ENCODE measurements around the gene UBR2. TPM values are rescaled to one million over a fixed set of nuclear protein-coding genes. Genes with fewer than 3 reads are reported as not detected.

UBR2 gene
- total RNA-seq, 2 experiments from 2014 or later: 27.4 to 27.7 TPM

- no peaks in the 10 kb centered on the region for H3K27me3 ChIP-seq (ENCODE audit: control insufficient read depth in 1 of 2, insufficient read depth in 2 of 2, low read length in 2 of 2)
- no peaks in the 10 kb centered on the region for H3K36me3 ChIP-seq (ENCODE audit: insufficient read depth, low read length)
- no peak for TF ChIP-seq CTCF (IDR thresholded peaks at IDR 0.05)
- Mint-ChIP-seq H3K27me3 (no peaks in the 10 kb centered on the region), H3K36me3 (ENCODE audit: low read depth) (no peaks in the 10 kb centered on the region), H3K27ac (no peak overlapping the region), H3K4me1 (ENCODE audit: low read depth) (no peaks in the 10 kb centered on the region), H3K4me3 (no peak overlapping the region), H3K9me3 (no peaks in the 10 kb centered on the region)
- no peak for DNase-seq
- no peaks in the 10 kb centered on the region for H3K4me1 ChIP-seq (ENCODE audit: insufficient read depth, low read length)
- no peak overlapping the region for H3K27ac ChIP-seq (ENCODE audit: low read depth in 1 of 2, low read length in 2 of 2)
- CTCF ChIA-PET: no interaction called here
- no peak for ATAC-seq (ENCODE audit: poor library complexity)
- POLR2A ChIA-PET: no interaction called here
- peaks cover 0 to 9% of the 10 kb centered on the region in 2 experiments for H3K9me3 ChIP-seq (ENCODE audit: control insufficient read depth in 1 of 2, insufficient read depth in 1 of 2, low read length in 2 of 2)
- intact Hi-C loops (cut with DNase I, micrococcal nuclease): no loop called here
- no peak overlapping the region for H3K4me3 ChIP-seq (ENCODE audit: low read length)
Observed at GRCh38 chr6:42709871-42710270, 146.0 kb downstream of the UBR2 start.

- Mint-ChIP-seq H3K4me1 (ENCODE audit: low read depth) (no peaks in the 10 kb centered on the region), H3K27me3 (no peaks in the 10 kb centered on the region), H3K36me3 (ENCODE audit: low read depth) (no peaks in the 10 kb centered on the region), H3K4me3 (no peak overlapping the region), H3K9me3 (no peaks in the 10 kb centered on the region), H3K27ac (no peak overlapping the region)
- Histone ChIP-seq H3K9me3 (ENCODE audit: control insufficient read depth in 1 of 2, insufficient read depth in 1 of 2, low read length in 2 of 2) (peaks cover 0 to 9% of the 10 kb centered on the region in 2 experiments), H3K4me1 (ENCODE audit: insufficient read depth, low read length) (no peaks in the 10 kb centered on the region), H3K4me3 (ENCODE audit: low read length) (no peak overlapping the region), H3K27ac (ENCODE audit: low read depth in 1 of 2, low read length in 2 of 2) (no peak overlapping the region), H3K36me3 (ENCODE audit: insufficient read depth, low read length) (no peaks in the 10 kb centered on the region), H3K27me3 (ENCODE audit: control insufficient read depth in 1 of 2, insufficient read depth in 2 of 2, low read length in 2 of 2) (no peaks in the 10 kb centered on the region)
- intact Hi-C loops (cut with DNase I, micrococcal nuclease): no loop called here
- TF ChIP-seq CTCF (IDR thresholded peaks at IDR 0.05): no peak
- ChIA-PET CTCF (no interaction called here), POLR2A (no interaction called here)
- no peak for DNase-seq
- ATAC-seq (ENCODE audit: poor library complexity): no peak
Observed at GRCh38 chr6:42710316-42710715, 146.5 kb downstream of the UBR2 start.

- Histone ChIP-seq H3K4me3 (ENCODE audit: low read length) (no peak overlapping the region), H3K9me3 (ENCODE audit: control insufficient read depth in 1 of 2, insufficient read depth in 1 of 2, low read length in 2 of 2) (peaks cover 0 to 9% of the 10 kb centered on the region in 2 experiments), H3K36me3 (ENCODE audit: insufficient read depth, low read length) (no peaks in the 10 kb centered on the region), H3K27me3 (ENCODE audit: control insufficient read depth in 1 of 2, insufficient read depth in 2 of 2, low read length in 2 of 2) (no peaks in the 10 kb centered on the region), H3K27ac (ENCODE audit: low read depth in 1 of 2, low read length in 2 of 2) (no peak overlapping the region), H3K4me1 (ENCODE audit: insufficient read depth, low read length) (no peaks in the 10 kb centered on the region)
- ChIA-PET POLR2A (no interaction called here), CTCF (no interaction called here)
- ATAC-seq (ENCODE audit: poor library complexity) (no peak), DNase-seq (no peak)
- Mint-ChIP-seq H3K27me3 (no peaks in the 10 kb centered on the region), H3K4me1 (ENCODE audit: low read depth) (no peaks in the 10 kb centered on the region), H3K4me3 (no peak overlapping the region), H3K27ac (no peak overlapping the region), H3K36me3 (ENCODE audit: low read depth) (no peaks in the 10 kb centered on the region), H3K9me3 (no peaks in the 10 kb centered on the region)
- intact Hi-C loops (cut with DNase I, micrococcal nuclease): no loop called here
- no peak for TF ChIP-seq CTCF (IDR thresholded peaks at IDR 0.05)
Observed at GRCh38 chr6:42711930-42712329, 148.1 kb downstream of the UBR2 start.

All from CD4-positive, alpha-beta T cell (primary cell).